HG03159 (cell line): Measurements from ENCODE around the gene KDSR.

ENCODE experiments used
- ATAC-seq: cut with Tn5 transposase; IDR thresholded peaks from one replicate; pipeline ENCODE4 v1.9.1; 2021; ENCODE audit warnings: mild to moderate bottlenecking, moderate library complexity; ENCODE audit not compliant: unreplicated experiment

Gene KDSR

GRCh38 chr18:63284827-63285733 is 81.9 kb downstream of the KDSR start:
- peak; percentile 94 for ATAC-seq

- ATAC-seq = no peak
These were observed 82.7 kb downstream of the KDSR start for GRCh38 chr18:63284173-63284799.

- no peak for ATAC-seq
These were observed 83.5 kb downstream of the KDSR start for GRCh38 chr18:63283305-63284094.

GRCh38 chr18:63282793-63283192 is 84.2 kb downstream of the KDSR start:
- ATAC-seq = no peak
